H9 (cell line): ENCODE results near the gene ZNF646. TPM values are rescaled to one million over a fixed set of nuclear protein-coding genes. Genes with fewer than 3 reads are reported as not detected.

Experiments
- DNase-seq: peaks from one replicate; pipeline ENCODE4 v3.0.0-alpha.2; 2017
- H2AFZ ChIP-seq: one replicate; pipeline ENCODE4 v1.6.1; 2013; ENCODE audit warnings: mild to moderate bottlenecking, low read length, control low read depth, moderate library complexity
- H2AK5ac ChIP-seq: 2 replicates; pipeline ENCODE4 v1.6.1; 2013; ENCODE audit warnings: low read length, control low read depth, mixed read lengths; ENCODE audit not compliant: insufficient read length
- H2BK120ac ChIP-seq: one replicate; pipeline ENCODE4 v1.6.1; 2013; ENCODE audit warnings: low read depth, mild to moderate bottlenecking, low read length, control low read depth, inconsistent platforms; ENCODE audit not compliant: poor library complexity, severe bottlenecking
- H2BK12ac ChIP-seq: 2 replicates; pipeline ENCODE4 v1.6.1; 2013; ENCODE audit warnings: low read length, control low read depth, mixed read lengths, low read depth; ENCODE audit not compliant: insufficient read length
- H2BK15ac ChIP-seq: 2 replicates; pipeline ENCODE4 v1.6.1; 2013; ENCODE audit warnings: low read depth, low read length, control low read depth
- H2BK20ac ChIP-seq: one replicate; pipeline ENCODE4 v1.6.1; 2013; ENCODE audit warnings: low read depth, mild to moderate bottlenecking, low read length, control low read depth, inconsistent platforms; ENCODE audit not compliant: poor library complexity, severe bottlenecking
- H2BK5ac ChIP-seq: 2 replicates; pipeline ENCODE4 v1.6.1; 2013; ENCODE audit warnings: low read length, control low read depth, mixed read lengths; ENCODE audit not compliant: insufficient read length
- H3K14ac ChIP-seq: 2 replicates; pipeline ENCODE4 v1.6.1; 2013; ENCODE audit warnings: low read length, control low read depth; ENCODE audit not compliant: insufficient read depth
- H3K18ac ChIP-seq: 2 replicates; pipeline ENCODE4 v1.6.1; 2013; ENCODE audit warnings: low read depth, mild to moderate bottlenecking, mixed read lengths, low read length, control low read depth; ENCODE audit not compliant: insufficient read length
- H3K23ac ChIP-seq: 2 replicates; pipeline ENCODE4 v1.6.1; 2013; ENCODE audit warnings: low read length, control low read depth, mixed read lengths, low read depth; ENCODE audit not compliant: insufficient read length
- H3K23me2 ChIP-seq: 2 replicates; pipeline ENCODE4 v1.6.1; 2013; ENCODE audit warnings: low read depth, mild to moderate bottlenecking, mixed read lengths, low read length, control low read depth; ENCODE audit not compliant: insufficient read length, poor library complexity, severe bottlenecking
- H3K27ac ChIP-seq: 2 replicates; pipeline ENCODE4 v1.5.1; 2013; ENCODE audit warnings: low read length, control low read depth, mixed read lengths, low read depth; ENCODE audit not compliant: insufficient read length
- H3K27me3 ChIP-seq: 2 replicates; pipeline ENCODE4 v1.6.1; 2013; ENCODE audit warnings: low read length, control low read depth, inconsistent platforms; ENCODE audit not compliant: insufficient read depth
- H3K4ac ChIP-seq: 2 replicates; pipeline ENCODE4 v1.6.1; 2013; ENCODE audit warnings: low read depth, mild to moderate bottlenecking, control low read depth, inconsistent platforms, low read length, moderate library complexity
- H3K4me1 ChIP-seq: 2 replicates; pipeline ENCODE4 v1.6.1; 2013; ENCODE audit warnings: low read length, control low read depth, inconsistent platforms; ENCODE audit not compliant: insufficient read depth
- H3K4me2 ChIP-seq: 2 replicates; pipeline ENCODE4 v1.6.1; 2013; ENCODE audit warnings: low read length, control low read depth, mixed read lengths; ENCODE audit not compliant: insufficient read length, insufficient read depth
- H3K56ac ChIP-seq: 2 replicates; pipeline ENCODE4 v1.6.1; 2013; ENCODE audit warnings: low read depth, mild to moderate bottlenecking, mixed read lengths, low read length, control low read depth; ENCODE audit not compliant: insufficient read length
- H3K79me1 ChIP-seq: 2 replicates; pipeline ENCODE4 v1.6.1; 2013; ENCODE audit warnings: low read depth, mild to moderate bottlenecking, moderate library complexity, low read length, control low read depth, inconsistent platforms; ENCODE audit not compliant: insufficient read depth, poor library complexity, severe bottlenecking
- H3K79me2 ChIP-seq: 2 replicates; pipeline ENCODE4 v1.6.1; 2013; ENCODE audit warnings: low read length, control low read depth, inconsistent platforms; ENCODE audit not compliant: insufficient read depth
- H3K9ac ChIP-seq: 2 replicates; pipeline ENCODE4 v1.6.1; 2013; ENCODE audit warnings: low read length, control low read depth, mixed read lengths; ENCODE audit not compliant: insufficient read length; ENCODE audit errors: extremely low read depth
- H3K9me3 ChIP-seq: one replicate; pipeline ENCODE4 v1.6.1; 2013; ENCODE audit warnings: low read depth, low read length, inconsistent platforms; ENCODE audit not compliant: control insufficient read depth
- H3T11ph ChIP-seq: one replicate; pipeline ENCODE4 v1.6.1; 2013; ENCODE audit warnings: mild to moderate bottlenecking, low read length, control low read depth, inconsistent platforms
- H4K20me1 ChIP-seq: one replicate; pipeline ENCODE4 v1.6.1; 2013; ENCODE audit not compliant: control insufficient read depth, insufficient read length, insufficient read depth
- H4K5ac ChIP-seq: 2 replicates; pipeline ENCODE4 v1.6.1; 2013; ENCODE audit warnings: low read depth, mild to moderate bottlenecking, mixed read lengths, low read length, control low read depth; ENCODE audit not compliant: insufficient read length
- H4K8ac ChIP-seq: replicated peaks from 2 replicates; pipeline ENCODE4 v1.6.1; 2013; ENCODE audit warnings: low read length, control low read depth, mixed read lengths, low read depth; ENCODE audit not compliant: insufficient read length
- H4K91ac ChIP-seq: 2 replicates; pipeline ENCODE4 v1.6.1; 2013; ENCODE audit warnings: low read depth, mild to moderate bottlenecking, moderate library complexity, mixed read lengths, low read length, control low read depth; ENCODE audit not compliant: insufficient read length
- H3K27ac Mint-ChIP-seq, 3 experiments: 2 replicates in 2 of 3; 3 replicates in 1 of 3; pipeline ENCODE4 v1.8.0; 2020 to 2021; ENCODE audit warnings: mixed read lengths in 3 of 3, mild to moderate bottlenecking in 1 of 3, moderate library complexity in 1 of 3
- H3K27me3 Mint-ChIP-seq: 2 replicates; pipeline ENCODE4 v1.8.0; 2021; ENCODE audit warnings: low read depth, mild to moderate bottlenecking, moderate library complexity, mixed read lengths
- H3K36me3 Mint-ChIP-seq, 3 experiments: 2 replicates in 2 of 3; 3 replicates in 1 of 3; pipeline ENCODE4 v1.8.0; 2020 to 2021; ENCODE audit warnings: low read depth in 3 of 3, mixed read lengths in 3 of 3; ENCODE audit not compliant: insufficient read depth in 1 of 3
- H3K4me1 Mint-ChIP-seq, 2 experiments: 2 replicates each; pipeline ENCODE4 v1.8.0; 2020; ENCODE audit warnings: mixed read lengths in 2 of 2
- H3K4me3 Mint-ChIP-seq, 2 experiments: 2 replicates in 1 of 2; 3 replicates in 1 of 2; pipeline ENCODE4 v1.8.0; 2020 to 2021; ENCODE audit warnings: mild to moderate bottlenecking in 2 of 2, mixed read lengths in 2 of 2, moderate library complexity in 1 of 2
- H3K9me3 Mint-ChIP-seq, 2 experiments: 2 replicates in 1 of 2; 3 replicates in 1 of 2; pipeline ENCODE4 v1.8.0; 2020; ENCODE audit warnings: mild to moderate bottlenecking in 2 of 2, mixed read lengths in 2 of 2, moderate library complexity in 1 of 2
- CTCF ChIP-seq: fragments of 200-600 bp; sonication (generic); conservative IDR thresholded peaks from 3 replicates; pipeline ENCODE4 v1.8.0; 2021; ENCODE audit warnings: antibody characterized with exemption, mild to moderate bottlenecking
- WGBS: extraction: QIAGEN DNeasy Blood & Tissue Kit; methylation state at CpG from one replicate; pipeline ENCODE4 v1.1.7; 2013; ENCODE audit warnings: missing lambda C conversion rate, low lambda C conversion rate, mixed read lengths; ENCODE audit not compliant: insufficient read length; ENCODE audit errors: extremely low coverage; 5-methylcytosine and 5-hydroxymethylcytosine counted together
- total RNA-seq: library from RNA; stranded (reverse); gene quantifications from 2 replicates; pipeline ENCODE4 v1.2.1, GENCODE V29; 2021

Gene ZNF646
- total RNA-seq, 1 experiment from 2014 or later: 29.2 TPM

GRCh38 chr16:31085411-31085810, 11.2 kb downstream of the ZNF646 start:
- H3K4me2 ChIP-seq: no peak overlapping the region
- no peak overlapping the region for H4K8ac ChIP-seq
- no peaks in the 10 kb centered on the region for H3K79me1 ChIP-seq
- H2BK12ac ChIP-seq: no peak overlapping the region
- no peak for TF ChIP-seq CTCF
- H3K23me2 ChIP-seq: no peaks in the 10 kb centered on the region
- H3K9ac ChIP-seq: no peak overlapping the region
- H4K91ac ChIP-seq: no peak overlapping the region
- Mint-ChIP-seq H3K36me3 (peaks cover 6 to 28% (median 26%) of the 10 kb centered on the region in 3 experiments; a peak in 6 of 7 replicates), H3K4me1 (peaks cover 0 to 3% of the 10 kb centered on the region in 2 experiments; a peak in 1 of 4 replicates), H3K27ac (peak overlapping the region in 2 of 3 experiments; percentile 66 to 96; a peak in 4 of 7 replicates), H3K27me3 (no peaks in the 10 kb centered on the region), H3K4me3 (no peak overlapping the region), H3K9me3 (no peaks in the 10 kb centered on the region)
- no peak overlapping the region for H2AFZ ChIP-seq
- H3K27ac ChIP-seq: no peak overlapping the region
- DNase-seq: peak; percentile 13
- no peak overlapping the region for H3T11ph ChIP-seq
- H3K56ac ChIP-seq: no peak overlapping the region
- H4K20me1 ChIP-seq: no peaks in the 10 kb centered on the region
- H2BK20ac ChIP-seq: no peak overlapping the region
- H3K9me3 ChIP-seq: no peaks in the 10 kb centered on the region
- H3K23ac ChIP-seq: no peak overlapping the region
- no peak overlapping the region for H4K5ac ChIP-seq
- no peaks in the 10 kb centered on the region for H3K79me2 ChIP-seq
- no peak overlapping the region for H2BK15ac ChIP-seq
- H3K4me1 ChIP-seq: no peaks in the 10 kb centered on the region
- H3K27me3 ChIP-seq: no peaks in the 10 kb centered on the region
- H3K4ac ChIP-seq: no peak overlapping the region
- H3K18ac ChIP-seq: no peak overlapping the region
- no peak overlapping the region for H2BK5ac ChIP-seq
- no CpG with 5 or more reads among the region's 8 CpGs for WGBS
- H3K14ac ChIP-seq: no peak overlapping the region
- H2BK120ac ChIP-seq: no peak overlapping the region
- no peak overlapping the region for H2AK5ac ChIP-seq
